GM18498 (cell line): ENCODE data around the gene NPHP4.

Experiments
- ATAC-seq: cut with Tn5 transposase; IDR thresholded peaks from one replicate; pipeline ENCODE4 v1.9.1; 2021; ENCODE audit warnings: mild to moderate bottlenecking, moderate library complexity; ENCODE audit not compliant: unreplicated experiment

NPHP4 gene

GRCh38 chr1:5818755-5819154 is 173.5 kb downstream of the NPHP4 start:
- no peak for ATAC-seq

- no peak for ATAC-seq
Measured at GRCh38 chr1:5815716-5816115, 176.5 kb downstream of the NPHP4 start.

GRCh38 chr1:5815211-5815610 is 177.0 kb downstream of the NPHP4 start:
- ATAC-seq = no peak

- no peak for ATAC-seq
Measured at GRCh38 chr1:5814046-5814619, 178.1 kb downstream of the NPHP4 start.

GRCh38 chr1:5813480-5813879 is 178.7 kb downstream of the NPHP4 start:
- no peak for ATAC-seq
